Measurements from ENCODE around the gene ZDHHC7.
A peak's percentile ranks its signal among the peaks of the same experiment; 100 is the strongest.

The ZDHHC7 gene, protein sequence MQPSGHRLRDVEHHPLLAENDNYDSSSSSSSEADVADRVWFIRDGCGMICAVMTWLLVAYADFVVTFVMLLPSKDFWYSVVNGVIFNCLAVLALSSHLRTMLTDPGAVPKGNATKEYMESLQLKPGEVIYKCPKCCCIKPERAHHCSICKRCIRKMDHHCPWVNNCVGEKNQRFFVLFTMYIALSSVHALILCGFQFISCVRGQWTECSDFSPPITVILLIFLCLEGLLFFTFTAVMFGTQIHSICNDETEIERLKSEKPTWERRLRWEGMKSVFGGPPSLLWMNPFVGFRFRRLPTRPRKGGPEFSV

DNA sequence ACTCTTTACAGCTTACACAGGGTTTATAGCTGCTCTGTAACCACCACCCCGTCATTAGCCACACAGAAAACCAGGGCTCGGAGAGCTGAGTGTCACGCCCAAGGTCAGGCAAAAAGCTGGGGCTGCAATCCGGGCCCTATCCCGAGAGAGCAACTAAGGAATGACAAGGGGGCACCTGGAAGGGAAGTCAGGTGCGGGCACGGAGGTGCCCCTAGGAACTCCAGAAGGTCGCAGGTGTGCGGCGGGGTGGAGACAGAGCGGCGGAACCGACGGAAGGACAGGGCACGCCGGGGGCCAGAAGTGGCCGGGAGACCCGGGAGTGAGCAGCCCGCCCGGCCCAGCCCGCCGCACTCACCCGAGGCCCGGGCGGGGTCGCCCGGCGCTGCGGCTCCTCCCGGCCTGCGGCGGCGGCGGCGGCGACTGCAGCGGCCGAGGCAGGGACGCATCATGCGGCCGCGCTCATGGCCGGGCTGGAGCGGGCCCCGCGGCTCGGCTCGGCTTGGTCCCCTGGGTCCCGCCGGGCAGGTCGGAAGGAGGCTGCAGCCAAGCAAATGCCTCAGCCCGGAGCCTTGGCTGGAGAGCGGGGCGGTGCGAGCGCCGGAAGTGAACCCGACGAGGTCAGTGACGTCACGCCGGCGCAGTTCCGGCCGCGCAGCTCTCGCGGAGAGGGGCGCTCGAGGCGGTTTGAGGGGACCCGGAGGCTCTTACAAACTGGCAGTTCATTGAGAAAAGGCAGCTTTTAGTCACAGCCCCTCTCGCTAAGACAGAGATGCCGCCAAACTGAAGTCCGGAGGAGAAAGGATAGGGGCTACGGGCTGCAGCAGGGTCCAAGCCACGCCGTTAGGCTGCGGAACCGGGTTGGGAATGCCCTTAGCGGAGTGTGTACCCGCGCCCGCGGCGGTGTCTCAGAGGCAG, at the start of gene ZDHHC7:
Gene ZDHHC7 (minus strand): TSS at position 605 of the 915 bp plus-strand sequence. CDS start 20,917 bp downstream, outside the sequence.
- 0 out of 2 replicates have a peak, but pooled peaks have one; percentile 65 for TF ChIP-seq CSDC2 (CRISPR knock-in tag; IDR thresholded peaks at IDR 0.05)
- no peak for TF ChIP-seq ARNTL (CRISPR knock-in tag; IDR thresholded peaks at IDR 0.05; ENCODE audit: borderline replicate concordance, low read depth)
- TF ChIP-seq TOX (CRISPR knock-in tag; IDR thresholded peaks at IDR 0.05; ENCODE audit: borderline replicate concordance), result no peak

DNA sequence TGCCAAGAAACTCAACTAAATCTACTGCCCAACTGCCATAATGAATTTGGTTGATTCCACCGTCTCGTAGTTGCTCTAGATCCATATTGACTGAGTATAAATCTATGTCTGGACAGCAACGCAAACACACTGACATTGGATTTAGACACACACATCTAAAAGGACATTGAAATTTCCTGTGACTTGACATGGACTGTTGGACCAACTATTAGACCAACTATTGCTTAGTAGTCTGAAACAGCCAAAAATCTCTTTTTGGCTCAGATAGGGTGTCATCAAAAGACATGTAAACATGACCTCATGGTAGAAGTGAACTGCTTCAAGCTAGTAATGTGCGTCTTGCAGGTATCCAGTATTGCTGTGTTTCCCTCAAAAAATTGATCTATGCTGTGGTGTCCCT, 47.6 kb upstream of the ZDHHC7 start:
- no peak for ATAC-seq
- TF ChIP-seq ISL1 (CRISPR knock-in tag; IDR thresholded peaks at IDR 0.05) (no peak), GLIS3 (CRISPR knock-in tag; IDR thresholded peaks at IDR 0.05) (no peak), ZNF8 (CRISPR knock-in tag; IDR thresholded peaks at IDR 0.05) (no peak), PPARA (CRISPR knock-in tag; IDR thresholded peaks at IDR 0.05; ENCODE audit: borderline replicate concordance) (no peak), ARNTL (CRISPR knock-in tag; IDR thresholded peaks at IDR 0.05; ENCODE audit: borderline replicate concordance, low read depth) (no peak), ESRRG (CRISPR knock-in tag; IDR thresholded peaks at IDR 0.05) (no peak), ZC3H10 (CRISPR knock-in tag; IDR thresholded peaks at IDR 0.05) (no peak), ZNF565 (CRISPR knock-in tag; conservative IDR thresholded peaks at IDR 0.05; ENCODE audit: low read depth) (no peak), BACH2 (CRISPR knock-in tag; IDR thresholded peaks at IDR 0.05; ENCODE audit: borderline replicate concordance) (no peak), ZFP3 (CRISPR knock-in tag; IDR thresholded peaks at IDR 0.05) (no peak), SNAI2 (CRISPR knock-in tag; IDR thresholded peaks at IDR 0.05) (no peak), ZNF70 (CRISPR knock-in tag; IDR thresholded peaks at IDR 0.05) (no peak)
- TF ChIP-seq, protein P1, sequence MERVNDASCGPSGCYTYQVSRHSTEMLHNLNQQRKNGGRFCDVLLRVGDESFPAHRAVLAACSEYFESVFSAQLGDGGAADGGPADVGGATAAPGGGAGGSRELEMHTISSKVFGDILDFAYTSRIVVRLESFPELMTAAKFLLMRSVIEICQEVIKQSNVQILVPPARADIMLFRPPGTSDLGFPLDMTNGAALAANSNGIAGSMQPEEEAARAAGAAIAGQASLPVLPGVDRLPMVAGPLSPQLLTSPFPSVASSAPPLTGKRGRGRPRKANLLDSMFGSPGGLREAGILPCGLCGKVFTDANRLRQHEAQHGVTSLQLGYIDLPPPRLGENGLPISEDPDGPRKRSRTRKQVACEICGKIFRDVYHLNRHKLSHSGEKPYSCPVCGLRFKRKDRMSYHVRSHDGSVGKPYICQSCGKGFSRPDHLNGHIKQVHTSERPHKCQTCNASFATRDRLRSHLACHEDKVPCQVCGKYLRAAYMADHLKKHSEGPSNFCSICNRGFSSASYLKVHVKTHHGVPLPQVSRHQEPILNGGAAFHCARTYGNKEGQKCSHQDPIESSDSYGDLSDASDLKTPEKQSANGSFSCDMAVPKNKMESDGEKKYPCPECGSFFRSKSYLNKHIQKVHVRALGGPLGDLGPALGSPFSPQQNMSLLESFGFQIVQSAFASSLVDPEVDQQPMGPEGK (CRISPR knock-in tag; IDR thresholded peaks at IDR 0.05; ENCODE audit: borderline replicate concordance), result no peak

More for the DNA sequence above, at the start of gene ZDHHC7:
- peak; percentile 92 for ATAC-seq

DNA sequence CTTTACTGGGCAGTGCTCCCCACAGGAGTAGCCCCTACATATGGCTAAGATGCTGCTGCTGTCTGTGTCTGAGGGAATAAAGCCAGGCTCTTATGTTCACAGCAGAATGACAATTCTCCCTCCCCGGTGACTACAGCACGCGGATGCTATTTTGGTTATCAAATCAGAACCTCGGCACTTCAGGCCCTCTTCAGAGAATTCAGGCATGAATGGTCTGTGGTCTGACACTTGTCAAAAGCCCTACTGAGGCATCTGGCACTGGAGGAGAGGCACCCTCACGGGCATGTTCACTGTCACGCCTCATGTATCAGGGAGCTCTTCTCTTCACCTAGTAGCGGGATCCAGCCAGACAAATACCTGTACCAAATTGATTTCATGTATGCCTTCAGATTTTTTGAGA, 46.6 kb upstream of the ZDHHC7 start:
- TF ChIP-seq ZNF8 (CRISPR knock-in tag; IDR thresholded peaks at IDR 0.05) (no peak), ESRRG (CRISPR knock-in tag; IDR thresholded peaks at IDR 0.05) (no peak)
- TF ChIP-seq, protein P2, sequence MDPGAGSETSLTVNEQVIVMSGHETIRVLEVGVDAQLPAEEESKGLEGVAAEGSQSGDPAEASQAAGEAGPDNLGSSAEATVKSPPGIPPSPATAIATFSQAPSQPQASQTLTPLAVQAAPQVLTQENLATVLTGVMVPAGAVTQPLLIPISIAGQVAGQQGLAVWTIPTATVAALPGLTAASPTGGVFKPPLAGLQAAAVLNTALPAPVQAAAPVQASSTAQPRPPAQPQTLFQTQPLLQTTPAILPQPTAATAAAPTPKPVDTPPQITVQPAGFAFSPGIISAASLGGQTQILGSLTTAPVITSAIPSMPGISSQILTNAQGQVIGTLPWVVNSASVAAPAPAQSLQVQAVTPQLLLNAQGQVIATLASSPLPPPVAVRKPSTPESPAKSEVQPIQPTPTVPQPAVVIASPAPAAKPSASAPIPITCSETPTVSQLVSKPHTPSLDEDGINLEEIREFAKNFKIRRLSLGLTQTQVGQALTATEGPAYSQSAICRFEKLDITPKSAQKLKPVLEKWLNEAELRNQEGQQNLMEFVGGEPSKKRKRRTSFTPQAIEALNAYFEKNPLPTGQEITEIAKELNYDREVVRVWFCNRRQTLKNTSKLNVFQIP (CRISPR knock-in tag; IDR thresholded peaks at IDR 0.05; ENCODE audit: borderline replicate concordance, low read depth), result no peak
- ATAC-seq, result no peak

DNA sequence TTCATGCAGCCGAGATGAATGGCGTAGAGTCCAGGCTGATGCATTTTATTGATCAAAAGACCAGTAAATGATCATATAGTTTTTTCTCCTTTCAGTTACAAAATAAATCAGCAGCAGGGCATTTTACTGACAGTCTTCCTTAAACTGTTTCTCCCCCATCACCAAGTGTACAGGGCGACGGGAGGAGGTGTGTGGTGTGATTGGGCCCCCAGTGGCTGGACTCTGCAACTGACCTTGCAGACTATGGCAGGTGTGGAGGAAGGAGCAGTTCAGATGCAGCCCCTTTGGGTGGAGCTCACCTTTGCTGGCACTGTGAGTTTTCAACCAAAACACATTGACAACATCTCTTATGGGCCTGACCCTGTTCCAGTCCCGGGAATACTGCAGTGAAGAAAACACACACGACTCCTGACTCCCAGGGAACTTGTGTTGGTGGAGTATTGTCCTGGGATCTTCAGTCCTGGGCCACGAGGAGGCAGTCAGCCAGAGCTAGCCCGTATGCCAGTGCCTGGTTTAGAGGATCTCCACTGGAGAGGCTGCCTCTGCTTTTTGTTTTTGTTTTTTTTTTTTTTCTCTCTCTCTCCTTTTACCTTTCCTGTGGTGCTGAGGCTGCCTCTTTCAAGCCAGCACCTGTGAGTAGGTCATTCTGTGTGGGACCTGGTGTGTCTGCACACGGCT, 46.0 kb upstream of the ZDHHC7 start:
- TF ChIP-seq ZNF565 (CRISPR knock-in tag; conservative IDR thresholded peaks at IDR 0.05; ENCODE audit: low read depth) (no peak), ZFP30 (CRISPR knock-in tag; IDR thresholded peaks at IDR 0.05) (no peak), GLIS3 (CRISPR knock-in tag; IDR thresholded peaks at IDR 0.05) (no peak), ZNF8 (CRISPR knock-in tag; IDR thresholded peaks at IDR 0.05) (no peak), PPARA (CRISPR knock-in tag; IDR thresholded peaks at IDR 0.05; ENCODE audit: borderline replicate concordance) (no peak), ISL1 (CRISPR knock-in tag; IDR thresholded peaks at IDR 0.05) (no peak), TCF4 (CRISPR knock-in tag; IDR thresholded peaks at IDR 0.05; ENCODE audit: borderline replicate concordance) (no peak), ESRRG (CRISPR knock-in tag; IDR thresholded peaks at IDR 0.05) (no peak)
- TF ChIP-seq, protein P3, sequence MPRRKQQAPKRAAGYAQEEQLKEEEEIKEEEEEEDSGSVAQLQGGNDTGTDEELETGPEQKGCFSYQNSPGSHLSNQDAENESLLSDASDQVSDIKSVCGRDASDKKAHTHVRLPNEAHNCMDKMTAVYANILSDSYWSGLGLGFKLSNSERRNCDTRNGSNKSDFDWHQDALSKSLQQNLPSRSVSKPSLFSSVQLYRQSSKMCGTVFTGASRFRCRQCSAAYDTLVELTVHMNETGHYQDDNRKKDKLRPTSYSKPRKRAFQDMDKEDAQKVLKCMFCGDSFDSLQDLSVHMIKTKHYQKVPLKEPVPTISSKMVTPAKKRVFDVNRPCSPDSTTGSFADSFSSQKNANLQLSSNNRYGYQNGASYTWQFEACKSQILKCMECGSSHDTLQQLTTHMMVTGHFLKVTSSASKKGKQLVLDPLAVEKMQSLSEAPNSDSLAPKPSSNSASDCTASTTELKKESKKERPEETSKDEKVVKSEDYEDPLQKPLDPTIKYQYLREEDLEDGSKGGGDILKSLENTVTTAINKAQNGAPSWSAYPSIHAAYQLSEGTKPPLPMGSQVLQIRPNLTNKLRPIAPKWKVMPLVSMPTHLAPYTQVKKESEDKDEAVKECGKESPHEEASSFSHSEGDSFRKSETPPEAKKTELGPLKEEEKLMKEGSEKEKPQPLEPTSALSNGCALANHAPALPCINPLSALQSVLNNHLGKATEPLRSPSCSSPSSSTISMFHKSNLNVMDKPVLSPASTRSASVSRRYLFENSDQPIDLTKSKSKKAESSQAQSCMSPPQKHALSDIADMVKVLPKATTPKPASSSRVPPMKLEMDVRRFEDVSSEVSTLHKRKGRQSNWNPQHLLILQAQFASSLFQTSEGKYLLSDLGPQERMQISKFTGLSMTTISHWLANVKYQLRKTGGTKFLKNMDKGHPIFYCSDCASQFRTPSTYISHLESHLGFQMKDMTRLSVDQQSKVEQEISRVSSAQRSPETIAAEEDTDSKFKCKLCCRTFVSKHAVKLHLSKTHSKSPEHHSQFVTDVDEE (CRISPR knock-in tag; IDR thresholded peaks at IDR 0.05), result no peak
- TF ChIP-seq, protein P4, sequence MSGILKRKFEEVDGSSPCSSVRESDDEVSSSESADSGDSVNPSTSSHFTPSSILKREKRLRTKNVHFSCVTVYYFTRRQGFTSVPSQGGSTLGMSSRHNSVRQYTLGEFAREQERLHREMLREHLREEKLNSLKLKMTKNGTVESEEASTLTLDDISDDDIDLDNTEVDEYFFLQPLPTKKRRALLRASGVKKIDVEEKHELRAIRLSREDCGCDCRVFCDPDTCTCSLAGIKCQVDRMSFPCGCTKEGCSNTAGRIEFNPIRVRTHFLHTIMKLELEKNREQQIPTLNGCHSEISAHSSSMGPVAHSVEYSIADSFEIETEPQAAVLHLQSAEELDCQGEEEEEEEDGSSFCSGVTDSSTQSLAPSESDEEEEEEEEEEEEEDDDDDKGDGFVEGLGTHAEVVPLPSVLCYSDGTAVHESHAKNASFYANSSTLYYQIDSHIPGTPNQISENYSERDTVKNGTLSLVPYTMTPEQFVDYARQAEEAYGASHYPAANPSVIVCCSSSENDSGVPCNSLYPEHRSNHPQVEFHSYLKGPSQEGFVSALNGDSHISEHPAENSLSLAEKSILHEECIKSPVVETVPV (CRISPR knock-in tag; IDR thresholded peaks at IDR 0.05), result no peak
- TF ChIP-seq, protein P2 (CRISPR knock-in tag; IDR thresholded peaks at IDR 0.05; ENCODE audit: borderline replicate concordance, low read depth), result no peak
- ATAC-seq, result peak; percentile 35; the same call in 2 of the 3 replicates
